ENCODE measurements around the gene CDHR5. TPM values are rescaled to one million over a fixed set of nuclear protein-coding genes. Genes with fewer than 3 reads are reported as not detected.

The CDHR5 gene
- total and polyA plus RNA-seq, 9 of the 15 experiments (the other 6 are each of a cell fraction or from before 2014, with no cell fraction given) = 0.16 TPM; not detected in 8

DNA sequence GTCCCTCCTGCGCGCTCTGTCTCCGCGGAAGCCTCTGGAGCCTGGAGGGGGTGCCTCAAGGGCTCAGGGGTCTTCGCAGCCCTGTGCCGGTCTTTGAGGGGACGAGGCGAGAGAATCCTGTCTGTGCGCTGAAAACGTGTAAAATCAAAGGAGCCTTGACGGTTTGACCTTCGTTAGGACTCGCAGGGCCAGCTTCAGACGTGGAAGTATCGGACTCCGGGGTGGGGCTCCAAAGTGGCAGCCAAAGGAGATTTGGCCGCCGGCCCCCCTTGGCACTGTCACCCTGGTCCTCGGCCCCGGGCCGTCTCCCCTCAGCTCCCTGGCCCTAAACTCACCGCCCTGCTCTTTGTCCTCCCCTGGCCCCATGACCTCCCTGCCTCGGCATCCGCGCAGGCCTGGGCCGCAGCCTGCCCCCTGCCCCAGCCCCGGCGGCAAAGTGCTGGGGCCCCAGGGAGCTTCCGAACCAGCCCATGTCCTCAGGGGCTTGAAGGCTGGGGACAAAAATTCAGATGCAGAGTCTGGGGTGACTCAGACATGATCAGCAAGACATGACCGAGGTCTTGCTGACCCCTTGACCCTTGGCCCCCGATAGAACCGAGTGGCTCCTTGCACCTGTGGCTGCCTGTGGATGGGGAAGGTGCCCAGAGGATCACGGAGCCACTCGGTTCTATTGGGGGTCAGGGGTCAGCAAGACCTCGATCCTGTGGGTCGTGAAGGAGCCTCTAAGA lies 55.4 kb downstream of the CDHR5 start:
- Histone ChIP-seq H4K20me1 (replicated peaks; ENCODE audit: control insufficient read depth, insufficient read depth, low read length) (no peaks in the 10 kb centered on the region), H3K4me1 (replicated peaks in 1 of 2; ENCODE audit: control insufficient read depth in 2 of 2, insufficient read depth in 2 of 2, low read length in 2 of 2) (peaks cover 35 to 66% of the 10 kb centered on the region in 2 experiments), H3K9me1 (ENCODE audit: control insufficient read depth, insufficient read depth, low read length) (no peaks in the 10 kb centered on the region), H2AFZ (ENCODE audit: low read depth, low read length) (0 out of 2 replicates have a peak overlapping the region, but pooled peaks have one; percentile 63), H3K9me3 (replicated peaks; ENCODE audit: control insufficient read depth, insufficient read depth, low read depth, low read length) (no peaks in the 10 kb centered on the region), H3K4me2 (ENCODE audit: insufficient read depth, low read length) (peak overlapping the region; percentile 74), H3K27me3 (ENCODE audit: control insufficient read depth in 2 of 2, insufficient read depth in 2 of 2, low read length in 2 of 2) (no peaks in the 10 kb centered on the region), H3K4me3 (peak overlapping the region; percentile 84), H3K79me2 (ENCODE audit: control insufficient read depth, insufficient read depth, low read length) (peaks cover 33% of the 10 kb centered on the region), H3K9ac (ENCODE audit: insufficient read depth in 1 of 2, low read depth in 2 of 2, low read length in 2 of 2) (peak overlapping the region; percentile 83 to 96), H3K27ac (ENCODE audit: extremely low read depth, low read depth, low read length) (peak overlapping the region; percentile 82), H3K36me3 (ENCODE audit: control insufficient read depth, insufficient read depth, low read length) (peaks cover 10% of the 10 kb centered on the region; the same call in 2 of the 3 replicates)
- BruUV-seq (replicated peaks) = TSS peak; percentile 90
- ATAC-seq = no peak
- ChIA-PET POLR2A (interaction anchor here (0.6 to 1.4 kb wide), 6 partner anchors 8 to 247 kb away, joined by 3 to 5 read pairs (median 4); no protein-coding TSS in a partner anchor), CTCF (ENCODE audit: low intra/inter-chr PET ratio) (interaction anchor here (0.7 kb wide), 1 partner anchor 130 kb away, joined by 4 read pairs; no protein-coding TSS in a partner anchor)
- WGBS (ENCODE audit: insufficient coverage, low coverage, missing lambda C conversion rate) = 30% methylated on average over 24 of the region's 36 CpGs
- FAIRE-seq = no peak
- peak in 1 of 4 experiments; percentile 43 for DNase-seq (ENCODE audit: extremely low read depth in 1 of 4, low spot score in 3 of 4)
- in situ Hi-C loops (cut with MboI) = no loop called here
- intact Hi-C loops (cut with micrococcal nuclease) = loop anchor here (10.0 kb wide), 1 partner anchor 225 kb away; the partner anchor contains the start of genes CEND1 and SLC25A22
- peak; percentile 18 for TF ChIP-seq PRDM10 (IDR thresholded peaks at IDR 0.05; ENCODE audit: partially characterized antibody)
- TF ChIP-seq RBFOX2 (IDR thresholded peaks at IDR 0.05; ENCODE audit: low read depth, low read length) = peak; percentile 43
- peak; percentile 44; the same call in 1 of the 2 replicates for TF ChIP-seq FOSL1 (tag; conservative IDR thresholded peaks at IDR 0.05)
- TF ChIP-seq CHD1 (IDR thresholded peaks at IDR 0.05; ENCODE audit: low read length) = peak; percentile 51
- TF ChIP-seq, protein P1, sequence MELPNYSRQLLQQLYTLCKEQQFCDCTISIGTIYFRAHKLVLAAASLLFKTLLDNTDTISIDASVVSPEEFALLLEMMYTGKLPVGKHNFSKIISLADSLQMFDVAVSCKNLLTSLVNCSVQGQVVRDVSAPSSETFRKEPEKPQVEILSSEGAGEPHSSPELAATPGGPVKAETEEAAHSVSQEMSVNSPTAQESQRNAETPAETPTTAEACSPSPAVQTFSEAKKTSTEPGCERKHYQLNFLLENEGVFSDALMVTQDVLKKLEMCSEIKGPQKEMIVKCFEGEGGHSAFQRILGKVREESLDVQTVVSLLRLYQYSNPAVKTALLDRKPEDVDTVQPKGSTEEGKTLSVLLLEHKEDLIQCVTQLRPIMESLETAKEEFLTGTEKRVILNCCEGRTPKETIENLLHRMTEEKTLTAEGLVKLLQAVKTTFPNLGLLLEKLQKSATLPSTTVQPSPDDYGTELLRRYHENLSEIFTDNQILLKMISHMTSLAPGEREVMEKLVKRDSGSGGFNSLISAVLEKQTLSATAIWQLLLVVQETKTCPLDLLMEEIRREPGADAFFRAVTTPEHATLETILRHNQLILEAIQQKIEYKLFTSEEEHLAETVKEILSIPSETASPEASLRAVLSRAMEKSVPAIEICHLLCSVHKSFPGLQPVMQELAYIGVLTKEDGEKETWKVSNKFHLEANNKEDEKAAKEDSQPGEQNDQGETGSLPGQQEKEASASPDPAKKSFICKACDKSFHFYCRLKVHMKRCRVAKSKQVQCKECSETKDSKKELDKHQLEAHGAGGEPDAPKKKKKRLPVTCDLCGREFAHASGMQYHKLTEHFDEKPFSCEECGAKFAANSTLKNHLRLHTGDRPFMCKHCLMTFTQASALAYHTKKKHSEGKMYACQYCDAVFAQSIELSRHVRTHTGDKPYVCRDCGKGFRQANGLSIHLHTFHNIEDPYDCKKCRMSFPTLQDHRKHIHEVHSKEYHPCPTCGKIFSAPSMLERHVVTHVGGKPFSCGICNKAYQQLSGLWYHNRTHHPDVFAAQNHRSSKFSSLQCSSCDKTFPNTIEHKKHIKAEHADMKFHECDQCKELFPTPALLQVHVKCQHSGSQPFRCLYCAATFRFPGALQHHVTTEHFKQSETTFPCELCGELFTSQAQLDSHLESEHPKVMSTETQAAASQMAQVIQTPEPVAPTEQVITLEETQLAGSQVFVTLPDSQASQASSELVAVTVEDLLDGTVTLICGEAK (IDR thresholded peaks at IDR 0.05) = 0 out of 2 replicates have a peak, but pooled peaks have one; percentile 38
- TF ChIP-seq, protein P1 (CRISPR knock-in tag; IDR thresholded peaks at IDR 0.05) = no peak
- TF ChIP-seq ZFX (CRISPR knock-in tag; IDR thresholded peaks at IDR 0.05) = peak; percentile 36; the same call in 1 of the 2 replicates
